ENCODE results near the gene USP13. TPM values are rescaled to one million over a fixed set of nuclear protein-coding genes. Genes with fewer than 3 reads are reported as not detected.

USP13 gene, protein sequence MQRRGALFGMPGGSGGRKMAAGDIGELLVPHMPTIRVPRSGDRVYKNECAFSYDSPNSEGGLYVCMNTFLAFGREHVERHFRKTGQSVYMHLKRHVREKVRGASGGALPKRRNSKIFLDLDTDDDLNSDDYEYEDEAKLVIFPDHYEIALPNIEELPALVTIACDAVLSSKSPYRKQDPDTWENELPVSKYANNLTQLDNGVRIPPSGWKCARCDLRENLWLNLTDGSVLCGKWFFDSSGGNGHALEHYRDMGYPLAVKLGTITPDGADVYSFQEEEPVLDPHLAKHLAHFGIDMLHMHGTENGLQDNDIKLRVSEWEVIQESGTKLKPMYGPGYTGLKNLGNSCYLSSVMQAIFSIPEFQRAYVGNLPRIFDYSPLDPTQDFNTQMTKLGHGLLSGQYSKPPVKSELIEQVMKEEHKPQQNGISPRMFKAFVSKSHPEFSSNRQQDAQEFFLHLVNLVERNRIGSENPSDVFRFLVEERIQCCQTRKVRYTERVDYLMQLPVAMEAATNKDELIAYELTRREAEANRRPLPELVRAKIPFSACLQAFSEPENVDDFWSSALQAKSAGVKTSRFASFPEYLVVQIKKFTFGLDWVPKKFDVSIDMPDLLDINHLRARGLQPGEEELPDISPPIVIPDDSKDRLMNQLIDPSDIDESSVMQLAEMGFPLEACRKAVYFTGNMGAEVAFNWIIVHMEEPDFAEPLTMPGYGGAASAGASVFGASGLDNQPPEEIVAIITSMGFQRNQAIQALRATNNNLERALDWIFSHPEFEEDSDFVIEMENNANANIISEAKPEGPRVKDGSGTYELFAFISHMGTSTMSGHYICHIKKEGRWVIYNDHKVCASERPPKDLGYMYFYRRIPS
- total RNA-seq (2022; extraction: Qiagen RNA extraction): 8.2 to 12.7 TPM (median 10.5 TPM) in 5 replicates

DNA sequence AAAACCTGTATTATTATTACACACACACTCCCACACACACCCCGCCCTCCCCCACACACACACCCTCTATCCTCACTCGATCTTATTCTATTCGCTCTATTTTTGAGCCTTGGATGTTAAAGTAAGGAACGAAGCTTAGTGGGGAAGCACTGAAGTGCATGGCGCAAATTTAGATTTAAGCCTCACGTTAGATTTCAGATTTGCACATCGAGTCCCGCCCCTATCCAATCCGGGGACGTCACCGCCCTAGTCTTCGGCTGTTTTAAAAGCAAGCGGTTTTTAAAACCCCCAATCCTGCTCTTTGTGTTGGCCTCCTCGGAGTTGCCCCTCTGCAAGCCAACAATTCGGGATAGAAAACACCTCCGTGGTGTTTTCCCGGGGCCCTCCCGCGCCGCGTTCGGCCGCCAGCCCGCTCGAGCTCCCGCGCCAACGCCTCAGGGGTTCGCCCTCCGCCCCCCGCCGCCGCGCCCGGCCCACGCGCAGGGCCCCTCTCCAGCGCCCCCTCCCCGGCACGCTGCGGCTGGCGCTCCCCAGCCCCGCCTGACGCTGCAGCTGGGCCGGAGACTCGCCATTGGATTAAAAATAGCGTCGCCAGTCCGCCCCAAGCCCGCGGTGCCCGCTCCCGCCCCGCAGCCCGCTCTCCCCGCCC is at the start of gene USP13:
USP13 (plus strand) TSS at position 594 of the 649 bp plus-strand sequence. CDS start 186 bp downstream, outside the sequence.

GRCh38 chr3:179604321-179605078 is 48.3 kb upstream of the USP13 start, which contains the start of the genes MRPL47 and NDUFB5:
Gene MRPL47 (minus strand): TSS chr3:179604638. CDS start chr3:179604624, 14 bp downstream.
Gene NDUFB5 (plus strand): TSS chr3:179604794. CDS start chr3:179604816, 22 bp downstream.

Other genes with a start within 250 kb of the USP13 start
- 11.0 to 18.4 TPM (median 16.6 TPM) in 5 replicates for gene GNB4, start 201.6 kb upstream of the USP13 start, total RNA-seq (2022; extraction: Qiagen RNA extraction)
- 49.0 to 79.7 TPM (median 50.7 TPM) in 5 replicates for gene ACTL6A, start 90.1 kb upstream of the USP13 start, total RNA-seq (2022; extraction: Qiagen RNA extraction)
- 37.0 to 42.1 TPM (median 38.5 TPM) in 5 replicates for gene MRPL47, start 48.4 kb upstream of the USP13 start, total RNA-seq (2022; extraction: Qiagen RNA extraction)
- 43.2 to 58.0 TPM (median 49.8 TPM) in 5 replicates for gene NDUFB5, start 48.2 kb upstream of the USP13 start, total RNA-seq (2022; extraction: Qiagen RNA extraction)

Data from A549 treated with Hydrocortisone at 1 μM for 4 hours (cell line).